Endothelial cell of umbilical vein (primary cell): ENCODE data around the gene SCAF8. TPM values are rescaled to one million over a fixed set of nuclear protein-coding genes. Genes with fewer than 3 reads are reported as not detected.

ENCODE experiments used
- Bru-seq: library from RNA; stranded (reverse); fragments of 400-500 nt; gene quantifications from one replicate; lab custom pipeline; 2021; lab: Mats Ljungman, UMichigan
- BruChase-seq, 2 experiments: library from RNA; stranded (reverse); fragments of 400-500 nt; gene quantifications; one replicate each; lab custom pipeline; 2021; lab: Mats Ljungman, UMichigan
- BruUV-seq: library from RNA; stranded (reverse); fragments of 400-500 nt; replicated peaks from 2 replicates; lab custom pipeline; 2021; lab: Mats Ljungman, UMichigan
- CTCF ChIA-PET: fragments of 300-600, 350-600 bp; sonication (Branson Sonifier 250); formaldehyde crosslinking; loops from one replicate; lab custom pipeline; 2021; ENCODE audit warnings: antibody characterized with exemption, inconsistent platforms; lab: Charles Lee
- POLR2A ChIA-PET: fragments of 300-600, 350-600 bp; sonication (Branson Sonifier 250); formaldehyde crosslinking; loops from one replicate; lab custom pipeline; 2021; ENCODE audit warnings: antibody characterized with exemption, inconsistent platforms; lab: Charles Lee
- DNase-seq: peaks from one replicate; pipeline ENCODE4 v3.0.0-alpha.2; 2011; ENCODE audit warnings: low read depth, low spot score
- FAIRE-seq: peaks from 2 replicates; lab custom pipeline; 2011; peaks lifted over from hg19 to GRCh38; lab: Jason Lieb, UNC
- H2AFZ ChIP-seq: 2 replicates; pipeline ENCODE4 v1.6.0; 2012; ENCODE audit warnings: low read depth, low read length, control low read depth, inconsistent platforms
- H3K27ac ChIP-seq: 2 replicates; pipeline ENCODE4 v1.5.1; 2011; ENCODE audit warnings: low read depth, mild to moderate bottlenecking, control low read depth, low read length, moderate library complexity; ENCODE audit not compliant: insufficient read depth
- H3K27me3 ChIP-seq, 2 experiments: 2 replicates each; pipeline versions ENCODE4 v1.6.0 to v1.6.1; 2011; ENCODE audit warnings: low read length in 2 of 2, mixed read lengths in 1 of 2; ENCODE audit not compliant: control insufficient read depth in 2 of 2, insufficient read depth in 2 of 2
- H3K36me3 ChIP-seq, 2 experiments: 2 replicates in 1 of 2; 3 replicates in 1 of 2; pipeline ENCODE4 v1.5.1; 2011; ENCODE audit warnings: low read length in 2 of 2, mild to moderate bottlenecking in 1 of 2, moderate library complexity in 1 of 2; ENCODE audit not compliant: control insufficient read depth in 2 of 2, insufficient read depth in 2 of 2; ENCODE audit errors: extremely low read depth in 1 of 2
- H3K4me1 ChIP-seq: 3 replicates; pipeline ENCODE4 v1.5.1; 2011; ENCODE audit warnings: mild to moderate bottlenecking, low read length; ENCODE audit not compliant: control insufficient read depth, insufficient read depth; ENCODE audit errors: extremely low read depth
- H3K4me2 ChIP-seq: 2 replicates; pipeline ENCODE4 v1.6.1; 2011; ENCODE audit warnings: low read length, control low read depth, mixed read lengths; ENCODE audit not compliant: insufficient read depth
- H3K4me3 ChIP-seq, 3 experiments: fragments of 200-600 bp in 1 of 3; sonication (generic), shearing (Covaris generic) in 1 of 3; replicated peaks in 1 of 3; 2 replicates each; pipeline ENCODE4 v1.5.1; 2011 to 2016; ENCODE audit warnings: control low read depth in 3 of 3, low read length in 3 of 3, mild to moderate bottlenecking in 2 of 3, inconsistent platforms in 1 of 3, low read depth in 1 of 3, moderate library complexity in 1 of 3; ENCODE audit not compliant: insufficient read depth in 1 of 3
- H3K79me2 ChIP-seq: 2 replicates; pipeline ENCODE4 v1.6.0; 2012; ENCODE audit warnings: low read length, inconsistent platforms; ENCODE audit not compliant: control insufficient read depth, insufficient read depth
- H3K9ac ChIP-seq: replicated peaks from 2 replicates; pipeline ENCODE3; 2011; ENCODE audit warnings: low read length, control low read depth; ENCODE audit not compliant: insufficient read depth; ENCODE audit errors: extremely low read depth
- H3K9me1 ChIP-seq: replicated peaks from 3 replicates; pipeline ENCODE4 v1.6.0; 2011; ENCODE audit warnings: mild to moderate bottlenecking, low read length; ENCODE audit not compliant: control insufficient read depth, insufficient read depth; ENCODE audit errors: extremely low read depth
- H3K9me3 ChIP-seq: replicated peaks from 2 replicates; pipeline ENCODE4 v1.5.1; 2012; ENCODE audit warnings: low read length, inconsistent platforms; ENCODE audit not compliant: control insufficient read depth, insufficient read depth
- H4K20me1 ChIP-seq: replicated peaks from 2 replicates; pipeline ENCODE3; 2011; ENCODE audit warnings: mild to moderate bottlenecking, low read length; ENCODE audit not compliant: control insufficient read depth, insufficient read depth; ENCODE audit errors: extremely low read depth
- EZH2 ChIP-seq: IDR thresholded peaks from 2 replicates; pipeline ENCODE4 v1.6.1; 2012; ENCODE audit warnings: borderline replicate concordance, low read depth, mild to moderate bottlenecking, moderate library complexity, low read length, inconsistent platforms; ENCODE audit not compliant: severe bottlenecking
- FOS ChIP-seq: IDR thresholded peaks from 2 replicates; pipeline ENCODE4 v1.6.1; 2011; ENCODE audit warnings: mild to moderate bottlenecking, low read length, moderate library complexity, borderline replicate concordance; ENCODE audit not compliant: insufficient read depth
- GATA2 ChIP-seq: IDR thresholded peaks from 2 replicates; pipeline ENCODE4 v1.7.0; 2011; ENCODE audit warnings: low read depth, mild to moderate bottlenecking, moderate library complexity, mixed read lengths, low read length; ENCODE audit not compliant: insufficient read length, insufficient read depth
- JUN ChIP-seq: IDR thresholded peaks from 2 replicates; pipeline ENCODE4 v1.6.1; 2011; ENCODE audit warnings: borderline replicate concordance, low read depth; ENCODE audit not compliant: insufficient read length, insufficient read depth
- MYC ChIP-seq: IDR thresholded peaks from one replicate; pipeline ENCODE4 v1.6.1; 2011; ENCODE audit warnings: mild to moderate bottlenecking, low read depth, low read length
- POLR2A ChIP-seq: IDR thresholded peaks from 2 replicates; pipeline ENCODE4 v1.6.1; 2012; ENCODE audit warnings: low read depth, mild to moderate bottlenecking, control low read depth, low read length
- POLR2AphosphoS5 ChIP-seq: IDR thresholded peaks from 2 replicates; pipeline ENCODE4 v1.6.1; 2012; ENCODE audit warnings: low read depth, mild to moderate bottlenecking, control low read depth, low read length, moderate library complexity; ENCODE audit not compliant: insufficient read depth
- dilution Hi-C: fragments of 300-500 bp; cut with MboI; formaldehyde crosslinking; loops from one replicate; pipeline ENCODE4 v1.15.0; 2019; ENCODE audit warnings: low sequenced_read_pairs; ENCODE audit not compliant: extremely low pct_ligation_motif_present
- intact Hi-C: fragments of 100-400 bp; cut with micrococcal nuclease; formaldehyde crosslinking; loops from one replicate; pipeline ENCODE4 v1.10.0; 2022
- long read RNA-seq: library from polyadenylated mRNA; stranded (forward); transcript quantifications from one replicate; pipeline ENCODE4 v2.0.0, GENCODE V29; 2021
- polyA minus RNA-seq, 3 experiments: library from RNA; depleted of rRNA, polyadenylated mRNA; stranded (reverse); fragments of >200 nt; gene quantifications; 1 replicate in 1 of 3; 2 replicates in 2 of 3; pipeline ENCODE4 v1.2.3, GENCODE V29; 2011
- polyA plus RNA-seq, 4 experiments: library from polyadenylated mRNA; depleted of rRNA in 3 of 4; stranded (reverse) in 3 of 4; unstranded in 1 of 4; fragments of >200 nt; gene quantifications; 2 replicates each; pipeline versions ENCODE4 v1.2.1 to v1.2.3, GENCODE V29; 2011 to 2012; ENCODE audit warnings: missing spikeins in 1 of 4
- total RNA-seq: library from RNA; stranded (reverse); gene quantifications from 2 replicates; pipeline ENCODE4 v1.2.3, GENCODE V29; 2021
- TF ChIP-seq, protein P1 (sequence below): IDR thresholded peaks from 2 replicates; pipeline ENCODE4 v1.6.1; 2011; ENCODE audit not compliant: insufficient read depth, insufficient read length
- TF ChIP-seq, protein P2 (sequence below), 2 donors: IDR thresholded peaks; 1 replicate in 1 of 2; 2 replicates in 1 of 2; pipeline ENCODE4 v1.5.1; 2011; ENCODE audit warnings: low read length in 2 of 2, mild to moderate bottlenecking in 2 of 2, moderate library complexity in 2 of 2, control low read depth in 1 of 2, inconsistent platforms in 1 of 2, low read depth in 1 of 2; ENCODE audit not compliant: insufficient read depth in 1 of 2; ENCODE audit errors: extremely low read depth in 1 of 2

SCAF8 gene, protein sequence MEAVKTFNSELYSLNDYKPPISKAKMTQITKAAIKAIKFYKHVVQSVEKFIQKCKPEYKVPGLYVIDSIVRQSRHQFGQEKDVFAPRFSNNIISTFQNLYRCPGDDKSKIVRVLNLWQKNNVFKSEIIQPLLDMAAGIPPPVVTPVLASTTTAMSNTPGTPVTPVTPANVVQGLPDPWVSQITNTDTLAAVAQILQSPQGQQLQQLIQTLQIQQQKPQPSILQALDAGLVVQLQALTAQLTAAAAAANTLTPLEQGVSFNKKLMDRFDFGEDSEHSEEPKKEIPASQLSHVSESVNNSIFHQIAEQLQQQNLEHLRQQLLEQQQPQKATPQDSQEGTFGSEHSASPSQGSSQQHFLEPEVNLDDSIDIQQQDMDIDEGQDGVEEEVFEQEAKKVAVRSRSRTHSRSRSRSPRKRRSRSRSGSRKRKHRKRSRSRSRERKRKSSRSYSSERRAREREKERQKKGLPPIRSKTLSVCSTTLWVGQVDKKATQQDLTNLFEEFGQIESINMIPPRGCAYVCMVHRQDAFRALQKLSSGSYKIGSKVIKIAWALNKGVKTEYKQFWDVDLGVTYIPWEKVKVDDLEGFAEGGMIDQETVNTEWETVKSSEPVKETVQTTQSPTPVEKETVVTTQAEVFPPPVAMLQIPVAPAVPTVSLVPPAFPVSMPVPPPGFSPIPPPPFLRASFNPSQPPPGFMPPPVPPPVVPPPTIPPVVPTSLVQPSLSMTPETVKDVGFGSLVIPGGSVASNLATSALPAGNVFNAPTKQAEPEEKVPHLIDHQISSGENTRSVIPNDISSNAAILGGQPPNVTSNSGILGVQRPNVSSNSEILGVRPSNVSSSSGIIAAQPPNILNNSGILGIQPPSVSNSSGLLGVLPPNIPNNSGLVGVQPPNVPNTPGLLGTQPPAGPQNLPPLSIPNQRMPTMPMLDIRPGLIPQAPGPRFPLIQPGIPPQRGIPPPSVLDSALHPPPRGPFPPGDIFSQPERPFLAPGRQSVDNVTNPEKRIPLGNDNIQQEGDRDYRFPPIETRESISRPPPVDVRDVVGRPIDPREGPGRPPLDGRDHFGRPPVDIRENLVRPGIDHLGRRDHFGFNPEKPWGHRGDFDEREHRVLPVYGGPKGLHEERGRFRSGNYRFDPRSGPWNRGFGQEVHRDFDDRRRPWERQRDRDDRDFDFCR (N-terminal part only)
- total RNA-seq = 37.4 and 37.8 TPM in 2 replicates
- 11.7 TPM in 2 replicates for polyA plus RNA-seq
- polyA plus RNA-seq (2011; cell fraction: cytosol; rRNA removed) = 12.5 and 13.2 TPM in 2 replicates
- 28.3 and 33.8 TPM in 2 replicates for polyA plus RNA-seq (2011; cell fraction: nucleus; rRNA removed)
- polyA plus RNA-seq (2012) = 14.3 and 20.0 TPM in 2 replicates
- 26.7 and 28.9 TPM in 2 replicates for polyA minus RNA-seq
- 12.8 TPM for polyA minus RNA-seq (2011; cell fraction: cytosol; rRNA and poly(A)+ RNA removed)
- polyA minus RNA-seq (2011; cell fraction: nucleus; rRNA and poly(A)+ RNA removed) = 48.4 and 65.7 TPM in 2 replicates
- Bru-seq, nascent RNA = percentile 97 among the genes with signal in this experiment
- percentile 83 among the genes with signal in this experiment for BruChase-seq, experiment 1, labeled RNA remaining after a 6-hour chase
- percentile 89 among the genes with signal in this experiment for BruChase-seq, experiment 2, labeled RNA remaining after a 2-hour chase
- long read RNA-seq, full-length matches to known transcripts = 19 of 45 reads
- long read RNA-seq, partial matches to known transcripts = 6 of 45 reads
- long read RNA-seq, other reads (novel, unspliced or antisense) = 20 of 45 reads

DNA sequence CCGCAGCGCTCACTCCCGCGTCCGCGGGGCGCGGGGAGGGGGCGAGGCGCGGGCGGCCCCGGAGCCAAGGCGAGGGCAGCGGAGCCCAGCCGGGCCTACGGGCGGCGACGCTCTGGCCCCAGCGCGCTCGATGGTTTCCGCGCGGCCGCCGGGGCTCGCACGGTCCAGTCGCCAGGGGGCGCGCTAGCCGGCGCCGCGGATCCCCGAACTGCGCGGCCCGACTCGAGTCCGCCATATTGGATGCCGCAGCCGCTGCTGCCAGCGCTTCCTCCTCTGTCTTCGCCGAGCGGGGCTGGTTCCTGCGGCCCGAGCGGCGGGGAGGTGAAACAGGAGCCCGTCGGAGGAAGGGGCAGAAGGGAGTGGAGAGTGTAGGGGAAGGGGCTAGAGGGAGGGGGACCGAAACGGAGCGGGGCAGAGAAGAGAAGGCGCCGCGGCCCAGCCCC lies at the start of gene SCAF8:
Gene SCAF8, plus strand, starts transcription at position 234 of the 443 bp plus-strand sequence. CDS start 485 bp downstream, outside the sequence.
- intact Hi-C loops = loop anchor here (1.0 to 5.0 kb wide), 4 partner anchors 58 to 576 kb away; no protein-coding TSS in a partner anchor
- TF ChIP-seq POLR2AphosphoS5 (peak; percentile 91), EZH2 (no peak), MYC (no peak), POLR2A (peak; percentile 84), GATA2 (no peak), FOS (no peak), JUN (no peak)
- TF ChIP-seq, protein P1, sequence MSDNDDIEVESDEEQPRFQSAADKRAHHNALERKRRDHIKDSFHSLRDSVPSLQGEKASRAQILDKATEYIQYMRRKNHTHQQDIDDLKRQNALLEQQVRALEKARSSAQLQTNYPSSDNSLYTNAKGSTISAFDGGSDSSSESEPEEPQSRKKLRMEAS = no peak
- TF ChIP-seq, protein P2, sequence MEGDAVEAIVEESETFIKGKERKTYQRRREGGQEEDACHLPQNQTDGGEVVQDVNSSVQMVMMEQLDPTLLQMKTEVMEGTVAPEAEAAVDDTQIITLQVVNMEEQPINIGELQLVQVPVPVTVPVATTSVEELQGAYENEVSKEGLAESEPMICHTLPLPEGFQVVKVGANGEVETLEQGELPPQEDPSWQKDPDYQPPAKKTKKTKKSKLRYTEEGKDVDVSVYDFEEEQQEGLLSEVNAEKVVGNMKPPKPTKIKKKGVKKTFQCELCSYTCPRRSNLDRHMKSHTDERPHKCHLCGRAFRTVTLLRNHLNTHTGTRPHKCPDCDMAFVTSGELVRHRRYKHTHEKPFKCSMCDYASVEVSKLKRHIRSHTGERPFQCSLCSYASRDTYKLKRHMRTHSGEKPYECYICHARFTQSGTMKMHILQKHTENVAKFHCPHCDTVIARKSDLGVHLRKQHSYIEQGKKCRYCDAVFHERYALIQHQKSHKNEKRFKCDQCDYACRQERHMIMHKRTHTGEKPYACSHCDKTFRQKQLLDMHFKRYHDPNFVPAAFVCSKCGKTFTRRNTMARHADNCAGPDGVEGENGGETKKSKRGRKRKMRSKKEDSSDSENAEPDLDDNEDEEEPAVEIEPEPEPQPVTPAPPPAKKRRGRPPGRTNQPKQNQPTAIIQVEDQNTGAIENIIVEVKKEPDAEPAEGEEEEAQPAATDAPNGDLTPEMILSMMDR (IDR thresholded peaks at IDR 0.05; ENCODE audit: extremely low read depth in 1 of 2, insufficient read depth in 1 of 2, low read depth in 1 of 2, low read length in 2 of 2) = peak; percentile 83 to 85
- H3K27ac ChIP-seq = peak within 1 kb of the TSS; percentile 90
- DNase-seq = peak; percentile 81
- POLR2A ChIA-PET = no interaction called here
- peaks cover 21% of the 10 kb centered on the region for H3K4me1 ChIP-seq
- FAIRE-seq = peak; percentile 24
- BruUV-seq = no TSS peak
- peak within 1 kb of the TSS; percentile 74 to 96 (median 89) for H3K4me3 ChIP-seq
- H3K9me1 ChIP-seq = no peaks in the 10 kb centered on the region
- peak within 1 kb of the TSS; percentile 96 for H3K4me2 ChIP-seq
- H3K9me3 ChIP-seq = no peaks in the 10 kb centered on the region
- CTCF ChIA-PET = interaction anchor here (1.2 to 2.8 kb wide), 3 partner anchors 49 to 72 kb away, joined by 3 to 22 read pairs (median 19); no protein-coding TSS in a partner anchor
- no peaks in the 10 kb centered on the region for H4K20me1 ChIP-seq
- H3K79me2 ChIP-seq = peaks cover 41% of the 10 kb centered on the region
- H3K36me3 ChIP-seq = no peaks in the 10 kb centered on the region
- H2AFZ ChIP-seq = peak within 1 kb of the TSS; percentile 84
- dilution Hi-C loops = no loop called here
- H3K9ac ChIP-seq = peak within 1 kb of the TSS; percentile 97
- H3K27me3 ChIP-seq = no peaks in the 10 kb centered on the region
